KOPT-K1 (cell line): Measurements from ENCODE around the gene HSH2D.

Experiments
- H3K27ac ChIP-seq: fragments of 200-600 bp; sonication (generic); 2 replicates; pipeline ENCODE4 v1.5.1; 2016; ENCODE audit warnings: antibody characterized with exemption, mild to moderate bottlenecking, low read depth, low read length; ENCODE audit not compliant: poor library complexity, severe bottlenecking
- H3K36me3 ChIP-seq: fragments of 200-600 bp; sonication (generic); 2 replicates; pipeline ENCODE4 v1.5.1; 2017; ENCODE audit warnings: antibody characterized with exemption, mild to moderate bottlenecking, low read length, moderate library complexity; ENCODE audit not compliant: insufficient read depth
- H3K9me3 ChIP-seq: fragments of 200-600 bp; sonication (generic); 2 replicates; pipeline ENCODE4 v1.5.1; 2017; ENCODE audit warnings: antibody characterized with exemption, low read length, mild to moderate bottlenecking; ENCODE audit not compliant: insufficient read depth, poor library complexity, severe bottlenecking

HSH2D gene

GRCh38 chr19:16190198-16190597 lies 46.7 kb downstream of the HSH2D start:
- peaks cover 61% of the 10 kb centered on the region for H3K36me3 ChIP-seq
- H3K9me3 ChIP-seq = no peaks in the 10 kb centered on the region
- H3K27ac ChIP-seq = no peak overlapping the region

- peaks cover 61% of the 10 kb centered on the region for H3K36me3 ChIP-seq
- no peak overlapping the region for H3K27ac ChIP-seq
- no peaks in the 10 kb centered on the region for H3K9me3 ChIP-seq
These were observed 47.3 kb downstream of the HSH2D start for GRCh38 chr19:16190736-16191135.

- Histone ChIP-seq H3K27ac (no peak overlapping the region), H3K36me3 (peaks cover 61% of the 10 kb centered on the region), H3K9me3 (no peaks in the 10 kb centered on the region)
These were observed 47.9 kb downstream of the HSH2D start for GRCh38 chr19:16191216-16191908.

GRCh38 chr19:16193466-16193865 lies 50.0 kb downstream of the HSH2D start:
- Histone ChIP-seq H3K36me3 (peaks cover 45% of the 10 kb centered on the region), H3K9me3 (no peaks in the 10 kb centered on the region), H3K27ac (no peak overlapping the region)

GRCh38 chr19:16197188-16197621 lies 53.7 kb downstream of the HSH2D start:
- Histone ChIP-seq H3K27ac (peak overlapping the region; percentile 86), H3K9me3 (no peaks in the 10 kb centered on the region), H3K36me3 (peaks cover 32% of the 10 kb centered on the region)

- peaks cover 36% of the 10 kb centered on the region for H3K36me3 ChIP-seq
- H3K27ac ChIP-seq = peak within 1 kb of the TSS; percentile 86
These were observed 54.3 kb downstream of the HSH2D start, which contains the start of gene AP1M1 for GRCh38 chr19:16197622-16198369. Gene AP1M1 (plus strand): TSS chr19:16197911. CDS start chr19:16198027, 116 bp downstream.

GRCh38 chr19:16198370-16198651 lies 54.8 kb downstream of the HSH2D start:
- Histone ChIP-seq H3K9me3 (no peaks in the 10 kb centered on the region), H3K27ac (peak overlapping the region; percentile 86), H3K36me3 (peaks cover 39% of the 10 kb centered on the region)

More at GRCh38 chr19:16197622-16198369, 54.3 kb downstream of the HSH2D start, which contains the start of gene AP1M1:
- H3K9me3 ChIP-seq = no peaks in the 10 kb centered on the region

- no peaks in the 10 kb centered on the region for H3K9me3 ChIP-seq
- H3K36me3 ChIP-seq = peaks cover 46% of the 10 kb centered on the region
- H3K27ac ChIP-seq = no peak overlapping the region
These were observed 55.9 kb downstream of the HSH2D start for GRCh38 chr19:16199275-16199932.

GRCh38 chr19:16200038-16201010 lies 56.8 kb downstream of the HSH2D start:
- no peak overlapping the region for H3K27ac ChIP-seq

GRCh38 chr19:16201011-16201391 lies 57.5 kb downstream of the HSH2D start:
- Histone ChIP-seq H3K36me3 (peaks cover 62% of the 10 kb centered on the region), H3K9me3 (no peaks in the 10 kb centered on the region), H3K27ac (no peak overlapping the region)

More at GRCh38 chr19:16200038-16201010, 56.8 kb downstream of the HSH2D start:
- no peaks in the 10 kb centered on the region for H3K9me3 ChIP-seq
- peaks cover 55% of the 10 kb centered on the region for H3K36me3 ChIP-seq

GRCh38 chr19:16202320-16203255 lies 59.1 kb downstream of the HSH2D start:
- Histone ChIP-seq H3K9me3 (no peaks in the 10 kb centered on the region), H3K27ac (no peak overlapping the region), H3K36me3 (peaks cover 77% of the 10 kb centered on the region)

GRCh38 chr19:16203256-16204004 lies 59.9 kb downstream of the HSH2D start:
- H3K36me3 ChIP-seq = peaks cover 86% of the 10 kb centered on the region

GRCh38 chr19:16204005-16204294 lies 60.5 kb downstream of the HSH2D start:
- Histone ChIP-seq H3K36me3 (peaks cover 91% of the 10 kb centered on the region), H3K9me3 (no peaks in the 10 kb centered on the region), H3K27ac (no peak overlapping the region)

More at GRCh38 chr19:16203256-16204004, 59.9 kb downstream of the HSH2D start:
- no peak overlapping the region for H3K27ac ChIP-seq
- H3K9me3 ChIP-seq = no peaks in the 10 kb centered on the region
